ENCODE data around the gene PLEKHG4B.
"Not testable (repeated sequence)": the region's sequence is repeated elsewhere in the genome, so short reads cannot be mapped to it uniquely, and the experiment has no call there.

The PLEKHG4B gene

DNA sequence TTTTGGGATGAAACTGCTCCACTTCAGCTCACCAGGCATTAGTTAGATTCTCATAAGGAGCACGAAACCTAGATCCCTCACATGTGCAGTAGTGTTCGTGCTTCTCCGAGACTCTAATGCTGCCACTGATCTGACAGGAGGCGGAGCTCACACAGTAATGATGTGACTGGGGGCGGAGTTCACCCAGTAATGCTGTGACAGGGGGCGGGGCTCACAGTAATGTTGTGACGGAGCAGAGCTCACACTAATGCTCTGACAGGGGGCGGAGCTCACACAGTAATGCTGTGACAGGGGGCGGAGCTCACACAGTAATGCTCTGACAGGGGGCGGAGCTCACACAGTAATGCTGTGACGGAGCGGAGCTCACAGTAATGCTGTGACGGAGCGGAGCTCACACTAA lies 72.3 kb downstream of the PLEKHG4B start:
- H3K4me3 Mint-ChIP-seq = no peak overlapping the region
- DNase-seq (no peak), ATAC-seq (replicated peaks) (no peak)
- no peaks in the 10 kb centered on the region for H3K9me3 Mint-ChIP-seq
- no peak overlapping the region for H3K27ac Mint-ChIP-seq
- no peaks in the 10 kb centered on the region for H3K36me3 Mint-ChIP-seq (ENCODE audit: insufficient read depth)
- H3K27me3 Mint-ChIP-seq = peaks cover 24 to 29% of the 10 kb centered on the region in 2 donors
- H3K4me1 Mint-ChIP-seq (ENCODE audit: low read depth in 2 of 2) = peaks cover 0 to 3% of the 10 kb centered on the region in 2 donors

DNA sequence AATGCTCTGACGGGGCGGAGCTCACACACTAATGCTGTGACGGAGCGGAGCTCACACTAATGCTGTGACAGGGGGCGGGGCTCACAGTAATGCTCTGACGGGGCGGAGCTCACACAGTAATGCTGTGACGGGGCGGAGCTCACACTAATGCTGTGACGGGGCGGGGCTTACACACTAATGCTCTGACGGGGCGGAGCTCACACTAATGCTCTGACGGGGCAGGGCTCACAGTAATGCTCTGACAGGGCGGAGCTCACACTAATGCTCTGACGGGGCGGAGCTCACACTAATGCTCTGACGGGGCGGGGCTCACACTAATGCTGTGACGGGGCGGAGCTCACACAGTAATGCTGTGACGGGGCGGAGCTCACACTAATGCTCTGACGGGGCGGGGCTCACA lies 72.8 kb downstream of the PLEKHG4B start:
- not testable (repeated sequence) for H3K4me1 Mint-ChIP-seq (ENCODE audit: low read depth in 2 of 2); H3K4me3 Mint-ChIP-seq
- H3K27me3 Mint-ChIP-seq = peaks cover 19 to 24% of the 10 kb centered on the region in 2 donors

GRCh38 chr5:166441-167372 lies 74.7 kb downstream of the PLEKHG4B start:
- Mint-ChIP-seq H3K27me3 (peaks cover 0 to 4% of the 10 kb centered on the region in 2 donors), H3K36me3 (ENCODE audit: insufficient read depth) (no peaks in the 10 kb centered on the region), H3K27ac (no peak overlapping the region), H3K4me1 (ENCODE audit: low read depth in 2 of 2) (no peaks in the 10 kb centered on the region), H3K9me3 (no peaks in the 10 kb centered on the region), H3K4me3 (no peak overlapping the region)
- ATAC-seq (replicated peaks) (no peak), DNase-seq (no peak)

More for the DNA sequence above, 72.8 kb downstream of the PLEKHG4B start:
- not testable (repeated sequence) for H3K36me3 Mint-ChIP-seq (ENCODE audit: insufficient read depth); ATAC-seq (replicated peaks); DNase-seq; H3K27ac Mint-ChIP-seq; H3K9me3 Mint-ChIP-seq

DNA sequence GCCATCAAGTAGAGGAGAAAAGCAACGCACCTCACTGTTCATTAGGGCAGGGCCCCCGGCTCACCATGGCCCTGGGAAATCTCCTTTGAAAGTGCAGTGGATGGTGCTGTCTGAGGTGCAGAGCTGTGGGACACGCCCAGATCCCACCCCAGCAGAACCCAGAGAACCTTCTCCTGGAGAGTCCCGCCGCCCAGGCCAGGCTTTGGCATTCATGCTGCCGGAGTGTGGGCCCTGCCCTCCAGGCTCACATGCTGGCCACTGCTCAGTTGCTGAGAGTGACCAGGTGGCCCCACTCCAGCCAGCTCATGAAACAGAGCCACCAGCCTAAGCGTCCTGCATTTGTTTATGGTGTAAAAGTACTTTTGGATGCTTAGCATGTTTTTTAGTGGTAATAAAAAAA lies 75.5 kb downstream of the PLEKHG4B start:
- Mint-ChIP-seq H3K4me3 (no peak overlapping the region), H3K36me3 (ENCODE audit: insufficient read depth) (no peaks in the 10 kb centered on the region), H3K4me1 (ENCODE audit: low read depth in 2 of 2) (no peaks in the 10 kb centered on the region), H3K27ac (no peak overlapping the region), H3K27me3 (peaks cover 1 to 5% of the 10 kb centered on the region in 2 donors), H3K9me3 (no peaks in the 10 kb centered on the region)
- ATAC-seq (replicated peaks) (no peak), DNase-seq (no peak)

- DNase-seq (no peak), ATAC-seq (replicated peaks) (no peak)
- H3K4me3 Mint-ChIP-seq = no peak overlapping the region
- peaks cover 7 to 11% of the 10 kb centered on the region in 2 donors for H3K27me3 Mint-ChIP-seq
- H3K4me1 Mint-ChIP-seq (ENCODE audit: low read depth in 2 of 2) = no peaks in the 10 kb centered on the region
- H3K9me3 Mint-ChIP-seq = no peaks in the 10 kb centered on the region
- H3K36me3 Mint-ChIP-seq (ENCODE audit: insufficient read depth) = no peaks in the 10 kb centered on the region
- peak overlapping the region in 1 of 2 donors; percentile 74 for H3K27ac Mint-ChIP-seq
Observed at GRCh38 chr5:167982-168660, 76.2 kb downstream of the PLEKHG4B start.

DNA sequence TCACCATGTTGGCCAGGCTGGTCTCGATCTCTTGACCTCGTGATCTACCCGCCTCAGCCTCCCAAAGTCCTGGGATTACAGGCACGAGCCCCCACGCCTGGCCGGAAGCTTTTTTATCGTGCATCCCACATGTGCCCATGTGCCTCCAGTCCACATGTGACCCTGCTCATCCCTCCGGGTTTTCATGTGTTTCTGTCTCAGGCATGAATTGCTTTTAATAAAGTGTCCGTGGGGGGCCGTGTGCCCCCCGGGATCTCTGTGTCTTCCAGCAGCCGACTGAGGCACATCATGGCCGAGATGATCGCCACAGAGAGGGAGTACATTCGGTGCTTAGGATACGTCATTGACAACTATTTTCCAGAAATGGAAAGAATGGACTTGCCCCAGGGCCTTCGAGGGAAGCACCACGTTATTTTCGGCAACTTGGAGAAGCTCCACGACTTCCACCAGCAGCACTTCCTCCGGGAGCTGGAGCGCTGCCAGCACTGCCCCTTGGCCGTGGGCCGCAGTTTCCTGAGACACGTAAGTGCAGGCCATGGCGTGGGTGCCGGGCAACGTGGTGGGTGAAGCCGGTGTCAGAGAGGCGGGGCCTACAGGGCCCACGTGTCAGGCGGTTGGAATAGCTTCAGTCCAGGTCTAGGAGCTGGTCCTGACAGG lies 77.2 kb downstream of the PLEKHG4B start:
- no peaks in the 10 kb centered on the region for H3K9me3 Mint-ChIP-seq
- no peak overlapping the region for H3K4me3 Mint-ChIP-seq
- DNase-seq = no peak
- no peaks in the 10 kb centered on the region for H3K36me3 Mint-ChIP-seq (ENCODE audit: insufficient read depth)
- H3K27me3 Mint-ChIP-seq = peaks cover 13 to 22% of the 10 kb centered on the region in 2 donors
- peak overlapping the region in 1 of 2 donors; percentile 74 for H3K27ac Mint-ChIP-seq
- H3K4me1 Mint-ChIP-seq (ENCODE audit: low read depth in 2 of 2) = peaks cover 0 to 2% of the 10 kb centered on the region in 2 donors
- no peak for ATAC-seq (replicated peaks)

DNA sequence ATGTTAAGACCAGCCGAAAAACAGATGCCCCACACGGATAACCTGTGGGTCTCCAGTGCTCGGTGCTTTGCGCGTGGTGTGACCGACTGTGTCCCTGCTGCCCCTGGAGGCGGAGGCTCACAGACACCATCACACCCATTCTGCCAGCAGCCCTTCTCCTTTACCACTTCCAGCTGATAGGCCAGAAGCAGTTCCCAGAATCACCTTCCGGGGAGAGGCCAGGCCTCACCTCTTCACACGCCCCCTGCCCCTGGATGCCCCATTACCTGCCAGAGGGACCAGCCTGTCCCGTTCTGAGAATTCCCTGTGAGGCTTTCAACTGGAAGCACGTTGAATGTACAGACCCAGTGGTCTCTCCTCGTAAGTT lies 77.7 kb downstream of the PLEKHG4B start:
- DNase-seq (no peak), ATAC-seq (replicated peaks) (no peak)
- no peaks in the 10 kb centered on the region for H3K9me3 Mint-ChIP-seq
- H3K4me1 Mint-ChIP-seq (ENCODE audit: low read depth in 2 of 2) = peaks cover 0 to 2% of the 10 kb centered on the region in 2 donors
- H3K27me3 Mint-ChIP-seq = peaks cover 13 to 27% of the 10 kb centered on the region in 2 donors
- H3K27ac Mint-ChIP-seq = no peak overlapping the region
- H3K36me3 Mint-ChIP-seq (ENCODE audit: insufficient read depth) = no peaks in the 10 kb centered on the region
- H3K4me3 Mint-ChIP-seq = no peak overlapping the region

DNA sequence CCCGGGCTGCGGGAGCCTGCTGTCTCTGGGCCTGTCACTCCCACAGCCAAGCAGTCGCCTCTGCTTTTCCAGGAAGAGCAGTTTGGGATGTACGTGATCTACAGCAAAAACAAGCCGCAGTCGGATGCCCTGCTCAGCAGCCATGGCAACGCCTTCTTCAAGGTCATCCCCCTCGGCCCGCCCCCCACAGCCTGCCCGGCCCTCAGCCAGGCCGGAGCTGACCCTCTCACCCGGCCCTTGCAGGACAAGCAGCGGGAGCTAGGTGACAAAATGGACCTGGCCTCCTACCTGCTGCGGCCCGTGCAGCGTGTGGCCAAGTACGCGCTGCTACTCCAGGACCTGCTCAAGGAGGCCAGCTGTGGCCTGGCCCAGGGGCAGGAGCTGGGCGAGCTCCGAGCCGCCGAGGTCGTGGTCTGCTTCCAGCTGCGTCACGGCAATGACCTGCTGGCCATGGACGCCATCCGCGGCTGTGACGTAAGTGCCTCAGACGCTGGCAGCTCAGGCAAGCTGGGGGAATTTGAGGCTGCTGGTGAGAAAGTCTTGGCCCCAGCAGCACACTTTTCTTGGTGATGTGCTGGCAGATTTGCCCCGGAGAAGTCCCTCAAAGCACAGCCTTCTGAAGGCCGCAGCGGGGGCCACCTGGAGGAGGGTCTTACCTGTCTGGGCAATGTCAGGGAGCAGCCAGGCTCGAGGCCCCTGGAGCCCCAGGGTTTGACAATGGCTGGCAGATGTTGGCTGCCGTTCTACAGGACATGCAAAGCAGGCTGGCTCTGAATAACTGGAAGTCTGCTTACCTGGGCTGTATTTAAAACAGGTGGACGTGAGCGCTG lies 79.2 kb downstream of the PLEKHG4B start:
- ATAC-seq (replicated peaks) (no peak), DNase-seq (no peak)
- H3K4me3 Mint-ChIP-seq = no peak overlapping the region
- H3K4me1 Mint-ChIP-seq (ENCODE audit: low read depth in 2 of 2) = peaks cover 0 to 2% of the 10 kb centered on the region in 2 donors
- peaks cover 13 to 38% of the 10 kb centered on the region in 2 donors for H3K27me3 Mint-ChIP-seq
- H3K9me3 Mint-ChIP-seq = no peaks in the 10 kb centered on the region
- H3K36me3 Mint-ChIP-seq (ENCODE audit: insufficient read depth) = no peaks in the 10 kb centered on the region
- no peak overlapping the region for H3K27ac Mint-ChIP-seq

- H3K27ac Mint-ChIP-seq = no peak overlapping the region
- H3K4me1 Mint-ChIP-seq (ENCODE audit: low read depth in 2 of 2) = peaks cover 0 to 2% of the 10 kb centered on the region in 2 donors
Observed at GRCh38 chr5:171801-172331, 79.9 kb downstream of the PLEKHG4B start.

GRCh38 chr5:172421-172820 lies 80.5 kb downstream of the PLEKHG4B start:
- Mint-ChIP-seq H3K9me3 (no peaks in the 10 kb centered on the region), H3K27me3 (peaks cover 18 to 38% of the 10 kb centered on the region in 2 donors)

More at GRCh38 chr5:171801-172331, 79.9 kb downstream of the PLEKHG4B start:
- Mint-ChIP-seq H3K9me3 (no peaks in the 10 kb centered on the region), H3K27me3 (peaks cover 13 to 38% of the 10 kb centered on the region in 2 donors), H3K4me3 (no peak overlapping the region), H3K36me3 (ENCODE audit: insufficient read depth) (no peaks in the 10 kb centered on the region)
- DNase-seq (no peak), ATAC-seq (replicated peaks) (no peak)

GRCh38 chr5:172841-173251 lies 80.9 kb downstream of the PLEKHG4B start:
- ATAC-seq (replicated peaks) = no peak
- no peaks in the 10 kb centered on the region for H3K9me3 Mint-ChIP-seq
- no peaks in the 10 kb centered on the region for H3K36me3 Mint-ChIP-seq (ENCODE audit: insufficient read depth)
- no peak for DNase-seq
- no peak overlapping the region for H3K27ac Mint-ChIP-seq
- H3K27me3 Mint-ChIP-seq = peaks cover 18 to 38% of the 10 kb centered on the region in 2 donors
- no peak overlapping the region for H3K4me3 Mint-ChIP-seq
- peaks cover 0 to 2% of the 10 kb centered on the region in 2 donors for H3K4me1 Mint-ChIP-seq (ENCODE audit: low read depth in 2 of 2)

More at GRCh38 chr5:172421-172820, 80.5 kb downstream of the PLEKHG4B start:
- no peak overlapping the region for H3K27ac Mint-ChIP-seq
- DNase-seq (no peak), ATAC-seq (replicated peaks) (no peak)
- H3K4me1 Mint-ChIP-seq (ENCODE audit: low read depth in 2 of 2) = peaks cover 0 to 2% of the 10 kb centered on the region in 2 donors
- H3K36me3 Mint-ChIP-seq (ENCODE audit: insufficient read depth) = no peaks in the 10 kb centered on the region
- H3K4me3 Mint-ChIP-seq = no peak overlapping the region

GRCh38 chr5:173392-174290 lies 81.7 kb downstream of the PLEKHG4B start:
- H3K4me3 Mint-ChIP-seq = no peak overlapping the region
- DNase-seq = no peak
- H3K9me3 Mint-ChIP-seq = no peaks in the 10 kb centered on the region
- H3K36me3 Mint-ChIP-seq (ENCODE audit: insufficient read depth) = no peaks in the 10 kb centered on the region
- H3K27ac Mint-ChIP-seq = no peak overlapping the region
- ATAC-seq (replicated peaks) = no peak
- H3K4me1 Mint-ChIP-seq (ENCODE audit: low read depth in 2 of 2) = peaks cover 0 to 2% of the 10 kb centered on the region in 2 donors
- peaks cover 24 to 38% of the 10 kb centered on the region in 2 donors for H3K27me3 Mint-ChIP-seq

Data from effector memory CD8-positive, alpha-beta T cell (primary cell).